ENCODE data around the gene FBXW2. TPM values are rescaled to one million over a fixed set of nuclear protein-coding genes. Genes with fewer than 3 reads are reported as not detected.

Gene FBXW2
- total RNA-seq, 1 experiment from 2014 or later: 62.1 TPM

GRCh38 chr9:120818595-120818994, 25.4 kb upstream of the FBXW2 start:
- H2BK120ac ChIP-seq (ENCODE audit: low read depth, low read length, poor library complexity, severe bottlenecking): no peak overlapping the region
- Mint-ChIP-seq H3K4me1 (no peaks in the 10 kb centered on the region), H3K27ac (no peak overlapping the region), H3K36me3 (ENCODE audit: insufficient read depth in 1 of 3, low read depth in 3 of 3) (peaks cover 2 to 71% (median 64%) of the 10 kb centered on the region in 3 experiments; a peak in 5 of 7 replicates), H3K4me3 (no peak overlapping the region), H3K27me3 (ENCODE audit: low read depth) (no peaks in the 10 kb centered on the region), H3K9me3 (no peaks in the 10 kb centered on the region)
- no peak overlapping the region for H4K5ac ChIP-seq (ENCODE audit: insufficient read length, low read depth, low read length)
- H3K79me1 ChIP-seq (ENCODE audit: insufficient read depth, low read depth, low read length, poor library complexity, severe bottlenecking): no peaks in the 10 kb centered on the region
- H3K4me1 ChIP-seq (ENCODE audit: insufficient read depth, low read length): no peaks in the 10 kb centered on the region
- no peak overlapping the region for H2BK20ac ChIP-seq (ENCODE audit: low read depth, low read length, poor library complexity, severe bottlenecking)
- no peaks in the 10 kb centered on the region for H3K79me2 ChIP-seq (ENCODE audit: insufficient read depth, low read length)
- no peak for TF ChIP-seq CTCF (conservative IDR thresholded peaks at IDR 0.05)
- no peaks in the 10 kb centered on the region for H3K9me3 ChIP-seq (ENCODE audit: control insufficient read depth, low read depth, low read length)
- H3K27me3 ChIP-seq (ENCODE audit: insufficient read depth, low read length): no peaks in the 10 kb centered on the region
- no peak overlapping the region for H2BK5ac ChIP-seq (ENCODE audit: insufficient read length, low read length)
- H3K23ac ChIP-seq (ENCODE audit: insufficient read length, low read depth, low read length): no peak overlapping the region
- H4K20me1 ChIP-seq (ENCODE audit: control insufficient read depth, insufficient read depth, insufficient read length): no peaks in the 10 kb centered on the region
- H4K8ac ChIP-seq (replicated peaks; ENCODE audit: insufficient read length, low read depth, low read length): no peak overlapping the region
- H3K27ac ChIP-seq (ENCODE audit: insufficient read length, low read depth, low read length): no peak overlapping the region
- no peak overlapping the region for H3K4ac ChIP-seq (ENCODE audit: low read depth, low read length)
- H3K56ac ChIP-seq (ENCODE audit: insufficient read length, low read depth, low read length): no peak overlapping the region
- no peak overlapping the region for H2BK15ac ChIP-seq (ENCODE audit: low read depth, low read length)
- no peak overlapping the region for H4K91ac ChIP-seq (ENCODE audit: insufficient read length, low read depth, low read length)
- H3K18ac ChIP-seq (ENCODE audit: insufficient read length, low read depth, low read length): no peak overlapping the region
- DNase-seq: no peak
- no peak overlapping the region for H3K9ac ChIP-seq (ENCODE audit: extremely low read depth, insufficient read length, low read length)
- no peak overlapping the region for H3K4me2 ChIP-seq (ENCODE audit: insufficient read depth, insufficient read length, low read length)
- no peak overlapping the region for H2AK5ac ChIP-seq (ENCODE audit: insufficient read length, low read length)
- H3K14ac ChIP-seq (ENCODE audit: insufficient read depth, low read length): no peak overlapping the region
- H2BK12ac ChIP-seq (ENCODE audit: insufficient read length, low read depth, low read length): no peak overlapping the region
- no CpG with 5 or more reads among the region's 1 CpG for WGBS (ENCODE audit: extremely low coverage, insufficient read length, low lambda C conversion rate)
- H3T11ph ChIP-seq (ENCODE audit: low read length): no peak overlapping the region
- no peaks in the 10 kb centered on the region for H3K23me2 ChIP-seq (ENCODE audit: insufficient read length, low read depth, low read length, poor library complexity, severe bottlenecking)
- no peak overlapping the region for H2AFZ ChIP-seq (ENCODE audit: low read length)

Data from H9 (cell line).